ENCODE measurements around the gene ARHGAP6.

GRCh38 chrX:11555759-11556158 is 110.0 kb downstream of the ARHGAP6 start:
- no peak for TF ChIP-seq CTCF (conservative IDR thresholded peaks at IDR 0.05; ENCODE audit: low read depth in 2 of 2)
- no peak for TF ChIP-seq POLR2AphosphoS5 (IDR thresholded peaks at IDR 0.05; ENCODE audit: low read depth)
